Activated CD4-positive, alpha-beta memory T cell treated with anti-CD3 and anti-CD28 coated beads for 36 hours (primary cell): ENCODE results near the gene DNAAF8. TPM values are rescaled to one million over a fixed set of nuclear protein-coding genes. Genes with fewer than 3 reads are reported as not detected.

Source experiments
- CTCF ChIA-PET: fragments of 350-600 bp; sonication (Branson Sonifier 250); formaldehyde crosslinking; loops from one replicate; lab custom pipeline; 2021; ENCODE audit warnings: antibody characterized with exemption, inconsistent platforms; lab: Charles Lee
- POLR2A ChIA-PET: fragments of 350-600 bp; sonication (Branson Sonifier 250); formaldehyde crosslinking; loops from one replicate; lab custom pipeline; 2021; ENCODE audit warnings: antibody characterized with exemption; lab: Charles Lee
- DNase-seq: peaks from one replicate; pipeline ENCODE4 v3.0.0-alpha.2; 2020
- H3K27ac Mint-ChIP-seq: one replicate; pipeline ENCODE4 v1.8.0; 2021; ENCODE audit warnings: mixed read lengths
- H3K27me3 Mint-ChIP-seq: one replicate; pipeline ENCODE4 v1.8.0; 2021; ENCODE audit warnings: mixed read lengths
- H3K36me3 Mint-ChIP-seq: one replicate; pipeline ENCODE4 v1.8.0; 2021; ENCODE audit warnings: mixed read lengths
- H3K4me1 Mint-ChIP-seq: one replicate; pipeline ENCODE4 v1.8.0; 2021; ENCODE audit warnings: low read depth, mixed read lengths
- H3K4me3 Mint-ChIP-seq: one replicate; pipeline ENCODE4 v1.8.0; 2021; ENCODE audit warnings: mild to moderate bottlenecking, mixed read lengths
- H3K9me3 Mint-ChIP-seq: one replicate; pipeline ENCODE4 v1.8.0; 2021; ENCODE audit warnings: mixed read lengths
- intact Hi-C: fragments of 100-400 bp; cut with micrococcal nuclease; formaldehyde crosslinking; loops from one replicate; pipeline ENCODE4 v1.15.1; 2023
- total RNA-seq, 2 experiments: library from RNA; stranded (reverse); gene quantifications; one replicate each; pipeline ENCODE4 v1.2.3, GENCODE V29; 2021

DNAAF8 gene
- total RNA-seq, 2 experiments from 2014 or later: 0.31 TPM; not detected in 1

GRCh38 chr16:4795181-4795827 lies 61.0 kb downstream of the DNAAF8 start, which contains the start of gene SMIM22:
TSS of gene SMIM22 (plus strand) at chr16:4795369. CDS start at chr16:4795735, 366 bp downstream.
- ChIA-PET POLR2A (no interaction called here), CTCF (no interaction called here)
- Mint-ChIP-seq H3K4me1 (peaks cover 6% of the 10 kb centered on the region), H3K27ac (no peak within 1 kb of the TSS), H3K27me3 (peaks cover 3% of the 10 kb centered on the region), H3K4me3 (no peak within 1 kb of the TSS), H3K36me3 (no peaks in the 10 kb centered on the region), H3K9me3 (no peaks in the 10 kb centered on the region)
- intact Hi-C loops: no loop called here
- DNase-seq: no peak

- Mint-ChIP-seq H3K9me3 (no peaks in the 10 kb centered on the region), H3K27me3 (peaks cover 3% of the 10 kb centered on the region), H3K27ac (no peak overlapping the region), H3K36me3 (no peaks in the 10 kb centered on the region), H3K4me3 (no peak overlapping the region), H3K4me1 (peaks cover 3% of the 10 kb centered on the region)
- intact Hi-C loops: no loop called here
- CTCF ChIA-PET: no interaction called here
- POLR2A ChIA-PET: no interaction called here
- no peak for DNase-seq
These were observed 61.7 kb downstream of the DNAAF8 start for GRCh38 chr16:4795828-4796572.

GRCh38 chr16:4796982-4797804 lies 62.9 kb downstream of the DNAAF8 start:
- Mint-ChIP-seq H3K9me3 (no peaks in the 10 kb centered on the region), H3K4me1 (no peaks in the 10 kb centered on the region), H3K27ac (no peak overlapping the region), H3K27me3 (no peaks in the 10 kb centered on the region), H3K4me3 (no peak overlapping the region), H3K36me3 (no peaks in the 10 kb centered on the region)
- DNase-seq: no peak
- ChIA-PET CTCF (no interaction called here), POLR2A (no interaction called here)
- intact Hi-C loops: no loop called here

GRCh38 chr16:4797805-4798252 lies 63.5 kb downstream of the DNAAF8 start:
- no peak for DNase-seq
- Mint-ChIP-seq H3K27me3 (no peaks in the 10 kb centered on the region), H3K27ac (no peak overlapping the region), H3K9me3 (no peaks in the 10 kb centered on the region), H3K36me3 (no peaks in the 10 kb centered on the region), H3K4me1 (no peaks in the 10 kb centered on the region), H3K4me3 (no peak overlapping the region)
- intact Hi-C loops: no loop called here
- CTCF ChIA-PET: no interaction called here
- POLR2A ChIA-PET: no interaction called here

- intact Hi-C loops: no loop called here
- H3K27me3 Mint-ChIP-seq: no peaks in the 10 kb centered on the region
- no peaks in the 10 kb centered on the region for H3K36me3 Mint-ChIP-seq
- no peak overlapping the region for H3K27ac Mint-ChIP-seq
- DNase-seq: no peak
- H3K4me1 Mint-ChIP-seq: peaks cover 4% of the 10 kb centered on the region
- POLR2A ChIA-PET: no interaction called here
- H3K4me3 Mint-ChIP-seq: no peak overlapping the region
- no peaks in the 10 kb centered on the region for H3K9me3 Mint-ChIP-seq
- CTCF ChIA-PET: no interaction called here
These were observed 64.1 kb downstream of the DNAAF8 start for GRCh38 chr16:4798456-4798855.

Other genes with a start within 250 kb of the DNAAF8 start
- 10 to 100 TPM; 25.7 to 27.5 TPM for gene CDIP1, start 195.8 kb upstream of the DNAAF8 start, total RNA-seq
- gene C16orf96, start 178.2 kb upstream of the DNAAF8 start, total RNA-seq: under 1 TPM; 0.07 to 0.17 TPM
- 10 to 100 TPM; 13.4 to 13.5 TPM for gene UBALD1, start 119.6 kb upstream of the DNAAF8 start, total RNA-seq
- 10 to 100 TPM; 72.7 to 73.2 TPM for gene MGRN1, start 109.7 kb upstream of the DNAAF8 start, total RNA-seq
- gene NUDT16L1, start 41.0 kb upstream of the DNAAF8 start, total RNA-seq: 10 to 100 TPM; 22.2 to 23.6 TPM
- 10 to 100 TPM; 11.7 to 13.3 TPM for gene ANKS3, start 266 bp upstream of the DNAAF8 start, total RNA-seq
- gene ZNF500, start 32.6 kb downstream of the DNAAF8 start, total RNA-seq: 10 to 100 TPM; 11.3 to 11.4 TPM
- not detected for gene SEPTIN12, start 53.8 kb downstream of the DNAAF8 start, total RNA-seq
- not detected for gene SMIM22, start 60.8 kb downstream of the DNAAF8 start, total RNA-seq
- 1 to 10 TPM; 6.2 to 6.3 TPM for gene ROGDI, start 68.1 kb downstream of the DNAAF8 start, total RNA-seq
- gene GLYR1, start 112.8 kb downstream of the DNAAF8 start, total RNA-seq: 10 to 100 TPM; 71.6 to 73.3 TPM
- gene UBN1, start 112.9 kb downstream of the DNAAF8 start, total RNA-seq: 10 to 100 TPM; 24.4 TPM
- under 1 TPM in 1 of 2 experiments, not detected in 1; 0.05 TPM for gene PPL, start 202.6 kb downstream of the DNAAF8 start, total RNA-seq
- gene SEC14L5, start 223.8 kb downstream of the DNAAF8 start, total RNA-seq: under 1 TPM in 1 of 2 experiments, not detected in 1; 0.07 TPM